Naive thymus-derived CD4-positive, alpha-beta T cell (primary cell): ENCODE data around the gene CKMT2. TPM values are rescaled to one million over a fixed set of nuclear protein-coding genes. Genes with fewer than 3 reads are reported as not detected.
"Not testable (repeated sequence)": the region's sequence is repeated elsewhere in the genome, so short reads cannot be mapped to it uniquely, and the experiment has no call there.

Experiments
- ATAC-seq: fragments of 150-1000 bp; cut with Tn5 transposase; 2 replicates; pipeline ENCODE4 v1.10.0; 2021; ENCODE audit warnings: mild to moderate bottlenecking, moderate library complexity
- CTCF ChIA-PET: fragments of 350-600 bp; sonication (Branson Sonifier 250); formaldehyde crosslinking; loops from one replicate; lab custom pipeline; 2021; ENCODE audit warnings: antibody characterized with exemption; lab: Charles Lee
- POLR2A ChIA-PET: fragments of 350-600 bp; sonication (Branson Sonifier 250); formaldehyde crosslinking; loops from one replicate; lab custom pipeline; 2021; ENCODE audit warnings: antibody characterized with exemption, inconsistent platforms; lab: Charles Lee
- DNase-seq, 9 donors: peaks; one replicate each; pipeline versions ENCODE4 v3.0.0 to v3.0.0-alpha.2; 2020 to 2022; ENCODE audit warnings: mixed read lengths in 1 of 9
- H3K27ac ChIP-seq: one replicate; pipeline ENCODE4 v1.7.0; 2013; ENCODE audit warnings: mild to moderate bottlenecking, low read depth, low read length, moderate library complexity
- H3K27me3 ChIP-seq, 2 donors: one replicate each; pipeline ENCODE4 v1.7.0; 2013; ENCODE audit warnings: low read length in 2 of 2, mild to moderate bottlenecking in 2 of 2, moderate library complexity in 2 of 2; ENCODE audit not compliant: control insufficient read depth in 2 of 2, insufficient read depth in 2 of 2
- H3K36me3 ChIP-seq, 3 experiments: 1 replicate in 2 of 3; 2 replicates in 1 of 3; pipeline ENCODE4 v1.7.0; 2013; ENCODE audit warnings: low read length in 3 of 3, mild to moderate bottlenecking in 3 of 3, moderate library complexity in 1 of 3; ENCODE audit not compliant: insufficient read depth in 3 of 3, control insufficient read depth in 2 of 3
- H3K4me1 ChIP-seq, 2 donors: one replicate each; pipeline ENCODE4 v1.7.0; 2013; ENCODE audit warnings: low read length in 2 of 2, mild to moderate bottlenecking in 2 of 2, moderate library complexity in 1 of 2; ENCODE audit not compliant: control insufficient read depth in 2 of 2, insufficient read depth in 2 of 2
- H3K4me3 ChIP-seq: 2 replicates; pipeline ENCODE4 v1.7.0; 2013; ENCODE audit warnings: mild to moderate bottlenecking, low read length
- H3K9me3 ChIP-seq, 3 experiments: 1 replicate in 2 of 3; 2 replicates in 1 of 3; pipeline ENCODE4 v1.7.0; 2013; ENCODE audit warnings: low read length in 3 of 3; ENCODE audit not compliant: control insufficient read depth in 2 of 3
- H3K27ac Mint-ChIP-seq, 9 donors: one replicate each; pipeline ENCODE4 v1.8.0; 2020 to 2022; ENCODE audit warnings: mixed read lengths in 9 of 9, mild to moderate bottlenecking in 8 of 9, moderate library complexity in 5 of 9, inconsistent platforms in 2 of 9
- H3K27me3 Mint-ChIP-seq, 5 donors: one replicate each; pipeline ENCODE4 v1.8.0; 2021 to 2022; ENCODE audit warnings: mixed read lengths in 5 of 5, mild to moderate bottlenecking in 1 of 5
- H3K36me3 Mint-ChIP-seq, 5 donors: one replicate each; pipeline ENCODE4 v1.8.0; 2020 to 2022; ENCODE audit warnings: mixed read lengths in 5 of 5, mild to moderate bottlenecking in 3 of 5, inconsistent platforms in 1 of 5
- H3K4me1 Mint-ChIP-seq, 7 donors: one replicate each; pipeline ENCODE4 v1.8.0; 2020 to 2022; ENCODE audit warnings: mixed read lengths in 7 of 7, mild to moderate bottlenecking in 3 of 7, inconsistent platforms in 1 of 7
- H3K4me3 Mint-ChIP-seq, 10 donors: one replicate each; pipeline ENCODE4 v1.8.0; 2020 to 2022; ENCODE audit warnings: mild to moderate bottlenecking in 10 of 10, mixed read lengths in 10 of 10, moderate library complexity in 6 of 10, inconsistent platforms in 2 of 10
- H3K9me3 Mint-ChIP-seq, 11 donors: one replicate each; pipeline ENCODE4 v1.8.0; 2020 to 2022; ENCODE audit warnings: mixed read lengths in 11 of 11, mild to moderate bottlenecking in 4 of 11, inconsistent platforms in 1 of 11, moderate library complexity in 1 of 11
- intact Hi-C, 2 donors: fragments of 100-400 bp; cut with micrococcal nuclease; formaldehyde crosslinking; loops; one replicate each; pipeline ENCODE4 v1.15.1; 2023
- polyA plus RNA-seq, 2 donors: library from polyadenylated mRNA; unstranded; fragments of 300-500 nt; fragmentation: Illumina TruSeq; gene quantifications; one replicate each; pipeline ENCODE4 v1.2.3, GENCODE V29; 2021
- total RNA-seq, 6 experiments: library from RNA in 5 of 6; stranded (reverse) in 5 of 6; gene quantifications; 1 replicate in 5 of 6; 2 replicates in 1 of 6; pipeline ENCODE4 v1.2.3 and lab custom pipeline; 2021 to 2026

The CKMT2 gene
- total and polyA plus RNA-seq, 7 experiments from 2014 or later, result not detected

- peaks cover 0 to 12% (median 5%) of the 10 kb centered on the region in 11 donors for H3K9me3 Mint-ChIP-seq
- Histone ChIP-seq H3K27me3 (no peaks in the 10 kb centered on the region), H3K36me3 (no peaks in the 10 kb centered on the region), H3K27ac (no peak overlapping the region), H3K9me3 (no peaks in the 10 kb centered on the region), H3K4me3 (no peak overlapping the region), H3K4me1 (peaks cover 0 to 6% of the 10 kb centered on the region in 2 donors)
- ATAC-seq (no peak), DNase-seq (no peak)
- no peaks in the 10 kb centered on the region for H3K27me3 Mint-ChIP-seq
- H3K36me3 Mint-ChIP-seq, result peaks cover under 1 to 42% (median 37%) of the 10 kb centered on the region in 5 donors
- ChIA-PET POLR2A (no interaction called here), CTCF (no interaction called here)
- H3K4me3 Mint-ChIP-seq, result no peak overlapping the region
- intact Hi-C loops, result no loop called here
- H3K27ac Mint-ChIP-seq, result peak overlapping the region in 1 of 9 donors; percentile 14
- H3K4me1 Mint-ChIP-seq, result peaks cover 9 to 39% (median 29%) of the 10 kb centered on the region in 7 donors
Observed at GRCh38 chr5:81286059-81286617, 53.0 kb downstream of the CKMT2 start.

- H3K36me3 Mint-ChIP-seq, result peaks cover 7 to 56% (median 50%) of the 10 kb centered on the region in 5 donors
- intact Hi-C loops, result no loop called here
- DNase-seq, result no peak
- no peaks in the 10 kb centered on the region for H3K27me3 ChIP-seq
- no peaks in the 10 kb centered on the region for H3K27me3 Mint-ChIP-seq
- peaks cover 14 to 56% (median 43%) of the 10 kb centered on the region in 7 donors for H3K4me1 Mint-ChIP-seq
- ATAC-seq, result no peak
- H3K4me1 ChIP-seq, result peaks cover 6 to 7% of the 10 kb centered on the region in 2 donors
- H3K4me3 ChIP-seq, result no peak overlapping the region
- ChIA-PET CTCF (no interaction called here), POLR2A (no interaction called here)
- H3K4me3 Mint-ChIP-seq, result no peak overlapping the region
- peaks cover 0 to 5% (median 0%) of the 10 kb centered on the region in 3 experiments for H3K9me3 ChIP-seq
- no peaks in the 10 kb centered on the region for H3K36me3 ChIP-seq
- no peak overlapping the region for H3K27ac Mint-ChIP-seq
- peaks cover 2 to 25% (median 13%) of the 10 kb centered on the region in 11 donors for H3K9me3 Mint-ChIP-seq
- no peak overlapping the region for H3K27ac ChIP-seq
Observed at GRCh38 chr5:81288021-81288433, 54.9 kb downstream of the CKMT2 start.

- no peaks in the 10 kb centered on the region for H3K36me3 ChIP-seq
- H3K27ac ChIP-seq, result no peak overlapping the region
- peaks cover 2 to 29% (median 16%) of the 10 kb centered on the region in 11 donors for H3K9me3 Mint-ChIP-seq
- H3K4me3 Mint-ChIP-seq, result peak overlapping the region in 3 of 10 donors; percentile 15 to 39 (median 23)
- H3K4me1 Mint-ChIP-seq, result peaks cover 14 to 69% (median 52%) of the 10 kb centered on the region in 7 donors
- H3K27me3 ChIP-seq, result no peaks in the 10 kb centered on the region
- intact Hi-C loops, result loop anchor here in 1 of 2 donors (10.0 kb wide), 1 partner anchor 45 kb away; no protein-coding TSS in a partner anchor
- ChIA-PET POLR2A (no interaction called here), CTCF (interaction anchor here (1.3 kb wide), 1 partner anchor 10 kb away, joined by 6 read pairs; no protein-coding TSS in a partner anchor)
- peaks cover 9 to 64% (median 56%) of the 10 kb centered on the region in 5 donors for H3K36me3 Mint-ChIP-seq
- peaks cover 0 to 5% (median 0%) of the 10 kb centered on the region in 3 experiments for H3K9me3 ChIP-seq
- H3K27ac Mint-ChIP-seq, result no peak overlapping the region
- DNase-seq (no peak), ATAC-seq (no peak)
- H3K4me1 ChIP-seq, result peaks cover 6 to 7% of the 10 kb centered on the region in 2 donors
- no peaks in the 10 kb centered on the region for H3K27me3 Mint-ChIP-seq
- H3K4me3 ChIP-seq, result no peak overlapping the region
Observed at GRCh38 chr5:81290146-81290545, 57.0 kb downstream of the CKMT2 start.

GRCh38 chr5:81292130-81292529 lies 59.0 kb downstream of the CKMT2 start:
- no peak for DNase-seq
- Mint-ChIP-seq H3K27me3 (no peaks in the 10 kb centered on the region), H3K4me1 (peaks cover 16 to 59% (median 46%) of the 10 kb centered on the region in 7 donors), H3K4me3 (peak overlapping the region in 4 of 10 donors; percentile 9 to 48 (median 40)), H3K9me3 (peaks cover 2 to 29% (median 16%) of the 10 kb centered on the region in 11 donors), H3K27ac (no peak overlapping the region), H3K36me3 (peaks cover 9 to 53% (median 46%) of the 10 kb centered on the region in 5 donors)
- Histone ChIP-seq H3K4me3 (no peak overlapping the region), H3K27ac (no peak overlapping the region), H3K27me3 (no peaks in the 10 kb centered on the region), H3K9me3 (peaks cover 0 to 5% (median 0%) of the 10 kb centered on the region in 3 experiments), H3K4me1 (peaks cover 6 to 7% of the 10 kb centered on the region in 2 donors), H3K36me3 (no peaks in the 10 kb centered on the region)
- ChIA-PET CTCF (no interaction called here), POLR2A (no interaction called here)
- ATAC-seq, result no peak
- intact Hi-C loops, result loop anchor here in 1 of 2 donors (10.0 kb wide), 1 partner anchor 47 kb away; no protein-coding TSS in a partner anchor

- ATAC-seq, H3K9me3 ChIP-seq, H3K36me3 ChIP-seq, H3K27ac Mint-ChIP-seq, H3K4me3 ChIP-seq, H3K27ac ChIP-seq, POLR2A ChIA-PET, H3K27me3 Mint-ChIP-seq, CTCF ChIA-PET, H3K4me1 ChIP-seq, DNase-seq, H3K27me3 ChIP-seq: not testable (repeated sequence)
- Mint-ChIP-seq H3K4me1 (peaks cover 18 to 59% (median 54%) of the 10 kb centered on the region in 7 donors), H3K9me3 (peaks cover 2 to 29% (median 16%) of the 10 kb centered on the region in 11 donors), H3K36me3 (peaks cover 13 to 49% (median 42%) of the 10 kb centered on the region in 5 donors), H3K4me3 (peak overlapping the region in 2 of 10 donors; percentile 2 to 39)
- intact Hi-C loops, result loop anchor here in 1 of 2 donors (10.0 kb wide), 1 partner anchor 49 kb away; no protein-coding TSS in a partner anchor
Observed at GRCh38 chr5:81294021-81294420, 60.9 kb downstream of the CKMT2 start.

- DNase-seq (no peak), ATAC-seq (no peak)
- Histone ChIP-seq H3K27me3 (no peaks in the 10 kb centered on the region), H3K36me3 (peaks cover 0 to 6% (median 0%) of the 10 kb centered on the region in 3 experiments), H3K4me1 (peaks cover 14 to 19% of the 10 kb centered on the region in 2 donors), H3K4me3 (no peak overlapping the region), H3K27ac (no peak overlapping the region), H3K9me3 (no peaks in the 10 kb centered on the region)
- peaks cover under 1 to 13% (median 7%) of the 10 kb centered on the region in 11 donors for H3K9me3 Mint-ChIP-seq
- intact Hi-C loops, result loop anchor here (1.0 to 10.0 kb wide), 4 partner anchors 8 to 1780 kb away; partner anchors contain the start of genes TMEM167A (in 1 of the 2) and XRCC4 (in 1 of the 2)
- ChIA-PET CTCF (no interaction called here), POLR2A (interaction anchor here (0.6 kb wide), 1 partner anchor 1260 kb away, joined by 3 read pairs; no protein-coding TSS in a partner anchor)
- peaks cover 8 to 20% (median 18%) of the 10 kb centered on the region in 5 donors for H3K36me3 Mint-ChIP-seq
- H3K27ac Mint-ChIP-seq, result no peak overlapping the region
- H3K27me3 Mint-ChIP-seq, result no peaks in the 10 kb centered on the region
- peaks cover 23 to 55% (median 44%) of the 10 kb centered on the region in 7 donors for H3K4me1 Mint-ChIP-seq
- H3K4me3 Mint-ChIP-seq, result no peak overlapping the region
Observed at GRCh38 chr5:81297531-81297930, 64.4 kb downstream of the CKMT2 start.
